RKO (cell line): ENCODE data around the gene RTL10.
"Not testable (repeated sequence)": the region's sequence is repeated elsewhere in the genome, so short reads cannot be mapped to it uniquely, and the experiment has no call there.

Source experiments
- DNase-seq: peaks from one replicate; pipeline ENCODE4 v3.0.0-alpha.2; 2016; ENCODE audit warnings: low spot score

RTL10 gene

DNA sequence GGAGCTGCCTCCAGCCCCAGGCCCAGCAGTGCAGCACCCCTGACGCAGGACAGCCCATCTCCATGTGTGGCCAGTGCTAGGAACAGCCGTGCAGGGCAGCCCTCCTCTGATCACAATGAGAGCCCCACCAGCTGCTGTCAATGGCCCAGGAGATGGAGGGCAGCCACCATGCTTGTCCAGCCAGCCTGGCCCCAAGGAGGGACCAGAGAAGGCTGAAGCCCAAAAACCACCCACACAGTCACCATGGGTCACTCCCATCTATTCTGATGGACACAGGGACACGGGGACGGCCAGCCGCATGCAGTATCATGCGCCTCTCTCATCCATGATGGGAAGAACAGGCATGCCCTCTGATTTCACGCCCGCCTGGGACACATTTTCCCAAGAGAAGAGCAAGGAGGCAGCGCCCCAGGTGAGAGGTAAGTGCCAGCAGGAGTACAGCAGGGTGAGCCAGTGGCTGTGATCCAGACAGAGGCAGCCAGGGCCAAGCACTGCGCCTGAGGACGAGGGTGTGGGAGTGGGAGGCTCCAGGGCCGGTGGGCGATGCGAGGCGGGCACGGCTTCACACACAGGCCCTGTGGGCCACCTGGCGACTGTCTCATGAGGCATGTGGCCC, 33.6 kb upstream of the RTL10 start:
- no peak for DNase-seq

- no peak for DNase-seq
Observed at GRCh38 chr22:19887256-19887985, 32.7 kb upstream of the RTL10 start.

DNA sequence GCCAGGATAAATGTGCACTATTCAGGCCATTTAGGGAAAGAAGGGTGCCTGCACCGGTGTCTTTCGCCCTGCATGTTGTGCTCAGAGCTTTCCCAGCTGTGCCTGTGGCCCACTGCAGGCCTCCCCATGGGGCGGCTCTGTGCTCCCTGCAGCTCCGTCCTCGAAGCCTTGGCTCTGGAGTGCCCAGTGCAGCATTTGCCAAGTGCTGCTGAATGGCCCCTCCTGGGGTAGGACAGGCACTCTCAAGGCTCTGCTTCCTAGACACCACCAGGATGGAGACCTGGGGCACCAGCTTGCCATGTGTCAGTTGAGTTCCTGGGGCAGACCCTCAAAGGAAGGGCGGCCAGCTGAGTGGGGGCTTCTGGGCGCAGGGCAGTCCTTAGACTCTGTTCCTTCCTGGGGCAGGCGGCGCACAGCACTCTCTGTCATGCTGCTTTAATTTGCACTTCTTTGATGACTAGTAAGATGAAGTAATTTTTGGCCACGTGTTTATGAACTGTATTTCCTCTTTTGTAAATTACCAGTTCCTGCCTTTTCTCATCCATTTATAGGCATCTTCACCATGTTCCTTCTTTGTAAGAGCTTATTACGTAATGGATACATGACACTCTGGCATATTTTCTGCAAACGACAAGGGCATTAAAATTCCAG, 32.1 kb upstream of the RTL10 start:
- DNase-seq: peak; percentile 29

DNA sequence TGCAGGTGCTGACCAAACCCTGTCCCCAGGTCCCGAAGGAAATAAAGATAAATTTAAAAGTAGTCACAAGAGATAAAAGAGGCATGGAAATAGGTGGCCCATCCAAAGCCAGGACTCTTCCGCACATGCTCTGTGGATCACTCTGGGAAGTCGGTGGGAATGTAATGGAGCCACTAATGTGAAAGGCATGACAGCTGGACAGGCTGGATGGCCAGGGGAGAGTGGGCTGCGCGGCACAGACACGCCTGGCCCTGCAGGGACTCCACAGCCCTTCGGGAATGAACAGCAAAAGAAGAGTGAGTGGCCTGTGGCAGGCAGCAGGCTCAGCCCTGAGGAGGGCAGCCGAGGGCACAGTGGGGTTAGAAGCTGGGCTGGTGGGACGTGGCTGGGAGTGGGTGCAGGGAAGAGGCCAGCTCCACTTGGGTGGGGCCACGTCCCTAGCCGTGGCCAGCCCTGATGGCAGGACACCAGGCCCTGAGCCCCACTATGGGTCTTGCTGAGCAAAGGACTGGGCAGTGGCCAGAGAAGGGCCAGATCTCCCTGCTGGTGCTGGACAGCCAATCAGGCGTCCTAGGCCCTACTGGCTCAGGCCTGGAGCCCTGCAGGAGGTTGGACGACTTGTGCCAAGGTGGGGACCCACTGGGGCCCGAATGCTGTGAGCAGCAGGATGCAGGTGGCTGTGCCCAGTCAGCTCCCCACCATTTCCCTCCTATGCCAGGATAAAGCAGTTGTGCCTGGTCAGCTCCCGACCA, 31.3 kb upstream of the RTL10 start:
- no peak for DNase-seq

DNA sequence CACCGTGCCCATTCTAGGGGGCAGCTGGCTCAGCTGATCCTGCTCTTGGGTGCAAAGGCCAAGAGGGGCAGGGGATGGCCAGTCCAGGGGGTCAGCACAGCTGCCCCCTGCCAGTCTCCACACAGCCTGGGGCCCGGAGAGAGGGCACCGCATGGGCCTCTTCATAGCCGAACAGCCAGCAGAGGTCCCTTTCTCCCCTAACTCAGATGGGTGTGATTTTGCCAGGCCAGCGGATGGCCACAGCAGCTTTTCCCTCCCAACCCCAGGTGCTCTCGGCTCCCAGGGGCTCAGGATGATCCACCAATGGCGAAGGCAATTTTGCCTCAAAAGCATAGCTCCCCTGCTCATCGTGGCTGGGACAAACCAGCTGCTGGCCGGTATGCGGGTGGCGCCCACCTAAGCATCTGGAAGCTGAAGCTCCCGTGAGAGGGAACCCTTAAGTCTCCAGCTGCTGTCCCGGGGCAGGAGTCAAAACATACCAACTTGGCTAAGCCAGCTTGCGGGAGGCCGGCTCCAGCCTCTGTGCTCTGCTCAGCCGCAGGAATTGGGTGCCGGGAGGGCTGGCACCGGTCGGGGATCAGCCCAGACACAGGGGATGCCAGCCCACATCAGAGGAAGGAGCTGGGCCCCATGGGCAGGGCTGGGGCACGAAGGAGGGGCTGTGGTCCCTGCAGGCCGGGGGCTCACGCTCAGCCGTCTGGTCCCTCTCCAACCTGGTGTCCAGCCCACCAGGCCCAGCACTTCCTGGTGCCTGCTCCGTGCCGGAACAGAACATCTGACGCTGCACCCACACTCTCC, 30.5 kb upstream of the RTL10 start:
- DNase-seq: no peak

GRCh38 chr22:19884161-19884953, 29.7 kb upstream of the RTL10 start:
- no peak for DNase-seq

- not testable (repeated sequence) for DNase-seq
Observed at GRCh38 chr22:19883446-19883845, 28.8 kb upstream of the RTL10 start.

GRCh38 chr22:19882446-19883381, 28.0 kb upstream of the RTL10 start:
- no peak for DNase-seq

DNA sequence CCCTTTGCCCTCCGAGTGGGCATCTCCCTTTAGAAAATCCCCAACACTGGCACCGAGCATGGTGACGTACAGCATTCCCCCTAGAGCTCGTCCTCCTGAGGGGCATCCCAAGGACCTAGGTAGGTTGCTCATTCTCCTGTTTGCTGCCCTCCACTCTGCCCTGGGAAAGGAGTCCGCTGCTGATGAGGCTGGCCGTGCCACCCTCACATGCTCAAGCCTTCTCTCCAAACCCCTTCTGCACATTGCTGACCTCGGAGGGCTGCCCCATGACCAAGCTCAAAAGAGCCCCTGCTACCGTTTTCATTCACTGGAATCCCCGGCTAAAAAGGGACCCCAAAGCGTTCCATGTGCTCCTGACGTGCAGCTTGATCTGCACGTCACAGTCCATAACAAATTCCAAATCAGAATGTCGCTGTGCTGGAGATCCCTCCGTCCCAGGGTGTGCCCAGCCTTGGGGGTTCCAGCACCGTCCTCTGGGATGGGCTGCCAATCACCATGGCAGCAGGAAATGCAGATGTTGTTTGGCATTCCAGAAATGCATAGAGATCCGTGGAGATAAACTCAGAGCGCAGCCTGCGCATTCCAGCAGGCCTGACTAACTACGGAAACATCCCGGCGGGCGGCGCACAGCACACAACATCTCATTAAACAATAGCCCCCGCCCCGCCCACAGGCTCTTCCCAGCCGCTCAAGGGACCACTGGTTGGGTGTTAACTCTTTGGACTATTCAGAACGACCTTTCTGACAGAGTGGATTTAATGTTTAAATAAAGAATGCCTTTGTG, 26.3 kb upstream of the RTL10 start:
- peak; percentile 73 for DNase-seq

GRCh38 chr22:19879992-19880785, 25.5 kb upstream of the RTL10 start:
- no peak for DNase-seq

DNA sequence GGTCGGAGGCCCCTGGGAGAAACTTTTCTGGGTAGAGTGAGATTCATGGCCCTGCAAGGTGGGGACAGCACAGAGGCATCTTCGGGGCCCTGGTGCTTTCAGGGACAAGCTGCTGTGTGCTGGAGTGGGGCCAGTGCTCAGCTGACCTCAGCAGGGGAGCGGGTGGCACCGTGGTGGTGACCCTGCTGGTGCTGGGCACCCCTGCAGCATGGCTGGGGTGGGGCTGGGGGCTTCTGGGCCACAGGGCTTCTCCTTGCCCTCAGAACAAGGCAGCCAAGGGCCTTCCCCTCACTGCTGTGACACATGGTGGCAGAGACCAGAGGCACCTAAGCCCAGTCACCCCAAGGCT, 24.9 kb upstream of the RTL10 start:
- no peak for DNase-seq

- DNase-seq: no peak
Observed at GRCh38 chr22:19879246-19879570, 24.5 kb upstream of the RTL10 start.

- no peak for DNase-seq
Observed at GRCh38 chr22:19878461-19879245, 24.0 kb upstream of the RTL10 start.

GRCh38 chr22:19877626-19878339, 23.1 kb upstream of the RTL10 start:
- no peak for DNase-seq

GRCh38 chr22:19876941-19877625, 22.4 kb upstream of the RTL10 start:
- DNase-seq: no peak

- DNase-seq: no peak
Observed at GRCh38 chr22:19876314-19876940, 21.8 kb upstream of the RTL10 start.
